ENCODE measurements around the gene PRKCD.

DNA sequence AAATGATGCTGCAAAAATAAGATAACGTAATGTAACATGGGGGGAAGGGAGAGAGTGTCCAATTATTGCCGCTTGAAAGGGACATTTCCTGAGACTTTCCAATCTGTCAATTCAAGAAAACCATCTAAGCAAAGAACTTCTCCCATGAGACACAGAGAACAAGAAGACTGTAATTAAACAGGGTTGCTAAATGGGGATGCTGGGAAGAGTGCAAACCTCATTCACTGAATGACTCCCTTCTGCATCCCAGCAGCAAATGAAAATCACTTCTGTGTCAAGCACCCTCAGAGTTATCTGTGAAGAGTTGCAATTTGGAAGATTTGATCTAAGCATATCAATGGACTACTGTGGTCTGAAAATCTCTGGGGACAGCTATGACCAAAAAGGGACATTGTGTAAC is 34.4 kb upstream of the PRKCD start:
- no peak for TF ChIP-seq CTCF (IDR thresholded peaks at IDR 0.05)
- no peak for TF ChIP-seq ZFX (IDR thresholded peaks at IDR 0.05; ENCODE audit: borderline replicate concordance)
